HCT116 (cell line): ENCODE results near the gene FIZ1. TPM values are rescaled to one million over a fixed set of nuclear protein-coding genes. Genes with fewer than 3 reads are reported as not detected.

Experiments
- ATAC-seq: fragments of 200-7000 bp; cut with Tn5 transposase; 2 replicates; pipeline ENCODE4 v1.9.1; 2020; ENCODE audit warnings: mild to moderate bottlenecking, moderate library complexity
- BruUV-seq: library from RNA; stranded (reverse); fragments of 400-500 nt; replicated peaks from 2 replicates; lab custom pipeline; 2021; lab: Mats Ljungman, UMichigan
- CTCF ChIA-PET: fragments of 300-600 bp; sonication (Branson Sonifier 250); formaldehyde crosslinking; loops from one replicate; lab custom pipeline; 2021; ENCODE audit warnings: antibody characterized with exemption; lab: Charles Lee
- POLR2A ChIA-PET: fragments of 300-600, 350-600 bp; sonication (Branson Sonifier 250); formaldehyde crosslinking; loops from one replicate; lab custom pipeline; 2021; ENCODE audit warnings: antibody characterized with exemption; lab: Charles Lee
- RAD21 ChIA-PET, 2 experiments: fragments of 300-600 bp; sonication (Branson Sonifier 250); formaldehyde crosslinking; loops; one replicate each; lab custom pipeline; 2023; ENCODE audit warnings: low total read pairs in 2 of 2; ENCODE audit not compliant: uncharacterized antibody in 2 of 2, unreplicated experiment in 2 of 2, low non-redundant PET in 1 of 2; lab: Charles Lee
- DNase-seq: peaks from one replicate; pipeline ENCODE4 v3.0.0-alpha.2; 2010; ENCODE audit warnings: low read depth, low spot score
- H2AFZ ChIP-seq: fragments of 200-600 bp; shearing (Covaris generic), sonication (generic); 2 replicates; pipeline ENCODE4 v1.6.1; 2017; ENCODE audit warnings: low read depth, mixed run types, mixed read lengths, antibody characterized with exemption, low read length; ENCODE audit not compliant: poor library complexity, severe bottlenecking
- H3K27ac ChIP-seq: 2 replicates; pipeline ENCODE4 v1.5.1; 2012; ENCODE audit warnings: low read depth, low read length
- H3K27me3 ChIP-seq: fragments of 200-600 bp; sonication (generic); 2 replicates; pipeline ENCODE4 v1.6.1; 2016; ENCODE audit warnings: mixed run types, low read length, mixed read lengths; ENCODE audit not compliant: insufficient read depth
- H3K36me3 ChIP-seq, 2 experiments: fragments of 200-500 bp in 1 of 2; fragments of 200-600 bp in 1 of 2; sonication (Bioruptor generic) in 1 of 2; sonication (generic) in 1 of 2; 2 replicates each; pipeline versions ENCODE4 v1.5.1 to v1.6.1; 2014 to 2016; ENCODE audit warnings: low read length in 2 of 2, inconsistent platforms in 1 of 2, mixed read lengths in 1 of 2, mixed run types in 1 of 2; ENCODE audit not compliant: insufficient read depth in 2 of 2, control insufficient read depth in 1 of 2
- H3K4me1 ChIP-seq, 2 experiments: fragments of 200-600 bp in 1 of 2; sonication (generic) in 1 of 2; 2 replicates each; pipeline versions ENCODE4 v1.5.1 to v1.6.1; 2012 to 2017; ENCODE audit warnings: low read length in 2 of 2, inconsistent platforms in 1 of 2, mild to moderate bottlenecking in 1 of 2, mixed read lengths in 1 of 2, mixed run types in 1 of 2, moderate library complexity in 1 of 2; ENCODE audit not compliant: insufficient read depth in 2 of 2, control insufficient read depth in 1 of 2
- H3K4me2 ChIP-seq: fragments of 200-600 bp; sonication (generic); 2 replicates; pipeline ENCODE4 v1.6.1; 2017; ENCODE audit warnings: mixed run types, low read length, mixed read lengths
- H3K4me3 ChIP-seq, 2 experiments: fragments of 200-600 bp in 1 of 2; sonication (generic) in 1 of 2; replicated peaks in 1 of 2; 2 replicates each; pipeline ENCODE4 v1.5.1; 2011 to 2016; ENCODE audit warnings: low read length in 2 of 2, control low read depth in 1 of 2, low read depth in 1 of 2, mild to moderate bottlenecking in 1 of 2, mixed read lengths in 1 of 2, mixed run types in 1 of 2
- H3K79me2 ChIP-seq: fragments of 200-600 bp; sonication (generic); 2 replicates; pipeline ENCODE4 v1.6.1; 2017; ENCODE audit warnings: mild to moderate bottlenecking, mixed run types, low read length, moderate library complexity, mixed read lengths; ENCODE audit not compliant: insufficient read depth
- H3K9ac ChIP-seq: fragments of 200-600 bp; sonication (generic); 2 replicates; pipeline ENCODE4 v1.6.1; 2016; ENCODE audit warnings: low read length, mixed read lengths
- H3K9me2 ChIP-seq: fragments of 200-600 bp; sonication (generic), shearing (Covaris generic); 2 replicates; pipeline ENCODE4 v1.6.1; 2017; ENCODE audit warnings: mixed run types, mild to moderate bottlenecking, moderate library complexity; ENCODE audit not compliant: insufficient read depth
- H3K9me3 ChIP-seq, 2 experiments: fragments of 200-500 bp in 1 of 2; fragments of 200-600 bp in 1 of 2; sonication (Bioruptor generic) in 1 of 2; sonication (generic) in 1 of 2; 2 replicates each; pipeline ENCODE4 v1.6.1; 2014 to 2017; ENCODE audit warnings: low read length in 2 of 2, mixed read lengths in 2 of 2, inconsistent platforms in 1 of 2, low read depth in 1 of 2, mild to moderate bottlenecking in 1 of 2, mixed run types in 1 of 2, moderate library complexity in 1 of 2; ENCODE audit not compliant: control insufficient read depth in 1 of 2, insufficient read depth in 1 of 2
- H4K20me1 ChIP-seq: fragments of 200-600 bp; sonication (generic), shearing (Covaris generic); 2 replicates; pipeline ENCODE4 v1.6.1; 2017; ENCODE audit warnings: mixed run types, mild to moderate bottlenecking, moderate library complexity; ENCODE audit not compliant: insufficient read depth
- FOSL1 ChIP-seq: IDR thresholded peaks from 2 replicates; pipeline ENCODE4 v1.6.1; 2012; ENCODE audit warnings: low read depth
- POLR2AphosphoS5 ChIP-seq: IDR thresholded peaks from 2 replicates; pipeline ENCODE4 v1.6.1; 2011; ENCODE audit warnings: mild to moderate bottlenecking, low read depth, low read length, moderate library complexity
- SIN3A ChIP-seq: IDR thresholded peaks from 2 replicates; pipeline ENCODE4 v1.6.1; 2012; ENCODE audit warnings: low read depth
- SRF ChIP-seq: IDR thresholded peaks from 2 replicates; pipeline ENCODE4 v1.6.1; 2012; ENCODE audit warnings: low read depth
- YY1 ChIP-seq: IDR thresholded peaks from 2 replicates; pipeline ENCODE4 v1.6.1; 2011; ENCODE audit warnings: low read length, low read depth, moderate library complexity, mild to moderate bottlenecking; ENCODE audit not compliant: insufficient replicate concordance; ENCODE audit errors: extremely low read depth
- ZFX ChIP-seq: fragments of 450-650 bp; IDR thresholded peaks from 2 replicates; pipeline ENCODE4 v1.6.1; 2017
- intact Hi-C: fragments of 100-400 bp; cut with micrococcal nuclease; formaldehyde crosslinking; loops from 2 replicates; pipeline ENCODE4 v1.10.0; 2022
- total RNA-seq: library from RNA; stranded (reverse); gene quantifications from one replicate; pipeline ENCODE4 v1.2.1, GENCODE V29; 2021; ENCODE audit not compliant: unreplicated experiment
- TF ChIP-seq, protein P1 (sequence below): IDR thresholded peaks from 2 replicates; pipeline ENCODE4 v1.6.1; 2011; ENCODE audit warnings: mild to moderate bottlenecking, low read length, moderate library complexity; ENCODE audit not compliant: insufficient replicate concordance; ENCODE audit errors: extremely low read depth
- TF ChIP-seq, protein P2 (sequence below), 3 experiments: fragments of 200-600 bp in 1 of 3; sonication (generic) in 1 of 3; IDR thresholded peaks in 2 of 3; conservative IDR thresholded peaks in 1 of 3; 2 replicates each; pipeline ENCODE4 v1.5.1; 2012 to 2017; ENCODE audit warnings: low read depth in 2 of 3, low read length in 2 of 3, antibody characterized with exemption in 1 of 3, borderline replicate concordance in 1 of 3, control low read depth in 1 of 3, mild to moderate bottlenecking in 1 of 3, mixed read lengths in 1 of 3, mixed run types in 1 of 3, moderate library complexity in 1 of 3; ENCODE audit not compliant: insufficient read depth in 1 of 3

The FIZ1 gene
- total RNA-seq, 1 experiment from 2014 or later: 15.3 TPM

DNA sequence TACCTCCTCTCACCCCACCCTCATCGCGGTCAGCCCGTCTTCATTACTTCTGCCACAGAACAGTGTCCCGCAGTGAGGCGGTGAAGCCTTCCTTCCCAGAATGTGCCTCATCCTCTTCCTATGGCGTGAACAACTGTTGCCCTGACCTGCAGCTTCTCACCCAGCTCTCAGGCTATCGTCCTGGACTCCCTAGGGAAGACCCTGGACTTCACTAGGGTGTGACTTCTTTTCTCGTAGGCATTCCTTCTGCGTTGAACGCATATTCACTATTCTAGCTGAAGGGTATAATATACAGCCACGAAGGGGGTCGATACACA lies 7.1 kb upstream of the FIZ1 start:
- ATAC-seq: peak; percentile 0; the same call in 1 of the 2 replicates
- H3K9ac ChIP-seq: peak overlapping the region; percentile 92
- peaks cover 20 to 35% of the 10 kb centered on the region in 2 experiments for H3K4me1 ChIP-seq
- H3K4me3 ChIP-seq: peak overlapping the region; percentile 89 to 93
- peak overlapping the region; percentile 98 for H3K27ac ChIP-seq
- intact Hi-C loops: loop anchor here (1.0 kb wide), 1 partner anchor 89 kb away; no protein-coding TSS in a partner anchor
- CTCF ChIA-PET: interaction anchor here (0.8 to 1.9 kb wide), 16 partner anchors 12 to 932 kb away, joined by 3 to 12 read pairs (median 4); partner anchors contain the start of gene ZNF784
- no peak overlapping the region for H2AFZ ChIP-seq
- no peaks in the 10 kb centered on the region for H4K20me1 ChIP-seq
- H3K36me3 ChIP-seq: peaks cover 6 to 21% of the 10 kb centered on the region in 2 experiments; a peak in 2 of 4 replicates
- H3K9me3 ChIP-seq: no peaks in the 10 kb centered on the region
- POLR2A ChIA-PET: interaction anchor here (0.8 to 1.3 kb wide), 5 partner anchors 14 to 199 kb away, joined by 3 to 5 read pairs (median 4); partner anchors contain the start of genes UBE2S, ZNF628 and ZNF784
- H3K9me2 ChIP-seq: no peaks in the 10 kb centered on the region
- RAD21 ChIA-PET: interaction anchor here in 1 of 2 experiments (1.0 kb wide), 1 partner anchor 89 kb away, joined by 4 read pairs; no protein-coding TSS in a partner anchor
- DNase-seq: no peak
- no TSS peak for BruUV-seq
- TF ChIP-seq, protein P1, sequence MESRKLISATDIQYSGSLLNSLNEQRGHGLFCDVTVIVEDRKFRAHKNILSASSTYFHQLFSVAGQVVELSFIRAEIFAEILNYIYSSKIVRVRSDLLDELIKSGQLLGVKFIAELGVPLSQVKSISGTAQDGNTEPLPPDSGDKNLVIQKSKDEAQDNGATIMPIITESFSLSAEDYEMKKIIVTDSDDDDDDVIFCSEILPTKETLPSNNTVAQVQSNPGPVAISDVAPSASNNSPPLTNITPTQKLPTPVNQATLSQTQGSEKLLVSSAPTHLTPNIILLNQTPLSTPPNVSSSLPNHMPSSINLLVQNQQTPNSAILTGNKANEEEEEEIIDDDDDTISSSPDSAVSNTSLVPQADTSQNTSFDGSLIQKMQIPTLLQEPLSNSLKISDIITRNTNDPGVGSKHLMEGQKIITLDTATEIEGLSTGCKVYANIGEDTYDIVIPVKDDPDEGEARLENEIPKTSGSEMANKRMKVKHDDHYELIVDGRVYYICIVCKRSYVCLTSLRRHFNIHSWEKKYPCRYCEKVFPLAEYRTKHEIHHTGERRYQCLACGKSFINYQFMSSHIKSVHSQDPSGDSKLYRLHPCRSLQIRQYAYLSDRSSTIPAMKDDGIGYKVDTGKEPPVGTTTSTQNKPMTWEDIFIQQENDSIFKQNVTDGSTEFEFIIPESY: no peak
- TF ChIP-seq SIN3A: no peak
- TF ChIP-seq SRF: no peak
- 0 out of 2 replicates have a peak, but pooled peaks have one; percentile 2 for TF ChIP-seq POLR2AphosphoS5
- no peak for TF ChIP-seq YY1
- TF ChIP-seq, protein P2, sequence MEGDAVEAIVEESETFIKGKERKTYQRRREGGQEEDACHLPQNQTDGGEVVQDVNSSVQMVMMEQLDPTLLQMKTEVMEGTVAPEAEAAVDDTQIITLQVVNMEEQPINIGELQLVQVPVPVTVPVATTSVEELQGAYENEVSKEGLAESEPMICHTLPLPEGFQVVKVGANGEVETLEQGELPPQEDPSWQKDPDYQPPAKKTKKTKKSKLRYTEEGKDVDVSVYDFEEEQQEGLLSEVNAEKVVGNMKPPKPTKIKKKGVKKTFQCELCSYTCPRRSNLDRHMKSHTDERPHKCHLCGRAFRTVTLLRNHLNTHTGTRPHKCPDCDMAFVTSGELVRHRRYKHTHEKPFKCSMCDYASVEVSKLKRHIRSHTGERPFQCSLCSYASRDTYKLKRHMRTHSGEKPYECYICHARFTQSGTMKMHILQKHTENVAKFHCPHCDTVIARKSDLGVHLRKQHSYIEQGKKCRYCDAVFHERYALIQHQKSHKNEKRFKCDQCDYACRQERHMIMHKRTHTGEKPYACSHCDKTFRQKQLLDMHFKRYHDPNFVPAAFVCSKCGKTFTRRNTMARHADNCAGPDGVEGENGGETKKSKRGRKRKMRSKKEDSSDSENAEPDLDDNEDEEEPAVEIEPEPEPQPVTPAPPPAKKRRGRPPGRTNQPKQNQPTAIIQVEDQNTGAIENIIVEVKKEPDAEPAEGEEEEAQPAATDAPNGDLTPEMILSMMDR (IDR thresholded peaks at IDR 0.05 in 2 of 3, conservative IDR thresholded peaks at IDR 0.05 in 1 of 3; ENCODE audit: borderline replicate concordance in 1 of 3, insufficient read depth in 1 of 3, low read depth in 2 of 3, low read length in 2 of 3): no peak
- TF ChIP-seq FOSL1: no peak
- TF ChIP-seq ZFX: no peak
- no peaks in the 10 kb centered on the region for H3K27me3 ChIP-seq
- peaks cover 49% of the 10 kb centered on the region for H3K79me2 ChIP-seq
- H3K4me2 ChIP-seq: peak overlapping the region; percentile 86
